ENCODE data around the gene RTL10. TPM values are rescaled to one million over a fixed set of nuclear protein-coding genes. Genes with fewer than 3 reads are reported as not detected.

Gene RTL10
- 22.7 and 25.6 TPM in 2 replicates for total RNA-seq (2021)
- Bru-seq, nascent RNA, result percentile 83 among the genes with signal in this experiment
- percentile 97 among the genes with signal in this experiment for BruChase-seq, experiment 1, labeled RNA remaining after a 2-hour chase
- percentile 96 among the genes with signal in this experiment for BruChase-seq, experiment 2, labeled RNA remaining after a 6-hour chase
- long read RNA-seq, full-length matches to known transcripts, result 7 of 17 reads
- long read RNA-seq, partial matches to known transcripts, result 1 of 17 reads
- long read RNA-seq, other reads (novel, unspliced or antisense), result 9 of 17 reads

DNA sequence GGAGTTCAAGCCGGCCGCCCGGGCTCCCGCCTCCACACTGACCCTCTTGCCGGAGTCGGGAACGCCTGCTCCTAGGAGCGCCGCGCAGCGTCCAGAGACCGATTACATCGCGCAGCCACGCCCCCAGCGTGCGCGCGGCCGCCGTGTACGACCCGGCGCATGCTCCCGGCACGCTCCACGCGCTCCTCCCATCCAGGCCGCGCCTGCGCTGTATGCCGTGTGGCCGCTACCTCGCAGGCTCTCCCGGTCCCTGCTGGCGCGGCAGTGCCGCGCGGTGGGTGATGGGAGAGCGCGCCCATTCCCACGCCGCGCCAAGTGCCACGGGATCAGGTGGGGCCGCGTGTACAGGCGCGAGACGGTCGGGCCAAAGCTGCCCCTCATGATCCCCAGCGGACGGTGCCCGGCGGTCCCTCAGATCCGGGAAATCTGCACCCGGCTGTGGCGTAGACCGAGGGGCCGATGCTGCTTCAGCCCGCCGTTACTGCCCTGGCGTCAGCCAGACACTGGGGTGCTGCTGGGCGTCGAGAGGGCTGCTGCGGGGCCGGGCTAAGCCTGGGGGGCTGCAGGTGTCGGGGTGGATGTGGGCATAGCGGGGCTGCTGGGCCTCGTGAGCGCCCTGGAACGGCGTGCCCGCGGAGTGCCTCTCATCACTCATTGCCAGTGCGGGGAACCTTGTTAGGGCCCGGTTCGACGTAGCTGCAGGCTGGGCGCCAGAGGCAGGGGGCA, at the start of gene RTL10, which contains the start of gene GNB1L:
RTL10 (minus strand) TSS at position 97 of the 726 bp plus-strand sequence. CDS start 2,613 bp downstream, outside the sequence.
GNB1L (minus strand) TSS at position 97 of the 726 bp plus-strand sequence. CDS start 33,519 bp downstream, outside the sequence.
- no peaks in the 10 kb centered on the region for H3K9me3 ChIP-seq (ENCODE audit: low read depth, low read length, poor library complexity, severe bottlenecking)
- intact Hi-C loops (cut with micrococcal nuclease; ENCODE audit: unreplicated experiment), result no loop called here
- no peak for TF ChIP-seq EZH2 (IDR thresholded peaks at IDR 0.05; ENCODE audit: borderline replicate concordance, low read depth, low read length, poor library complexity, severe bottlenecking)
- TF ChIP-seq CTCF (conservative IDR thresholded peaks at IDR 0.05; ENCODE audit: low read depth, low read length), result no peak
- DNase-seq (ENCODE audit: low spot score), result peak; percentile 97
- POLR2A ChIA-PET (ENCODE audit: low non-redundant PET), result no interaction called here
- H3K4me3 ChIP-seq (ENCODE audit: low read depth, low read length, poor library complexity, severe bottlenecking), result peak within 1 kb of the TSS; percentile 96
- H3K4me1 ChIP-seq (ENCODE audit: insufficient read depth, low read length, poor library complexity, severe bottlenecking), result peaks cover 11% of the 10 kb centered on the region
- CTCF ChIA-PET, result interaction anchor here (0.6 kb wide), 1 partner anchor 99 kb away, joined by 4 read pairs; no protein-coding TSS in a partner anchor
- H3K27ac ChIP-seq (ENCODE audit: low read depth, low read length, poor library complexity, severe bottlenecking), result peak within 1 kb of the TSS; percentile 95
- no peaks in the 10 kb centered on the region for H3K27me3 ChIP-seq (replicated peaks; ENCODE audit: insufficient read depth, low read depth, low read length, poor library complexity)
- peaks cover 27% of the 10 kb centered on the region for H3K36me3 ChIP-seq (ENCODE audit: insufficient read depth, low read length, poor library complexity, severe bottlenecking)
- BruUV-seq (replicated peaks), result no TSS peak

- ChIA-PET CTCF (interaction anchor here (1.5 kb wide), 1 partner anchor 174 kb away, joined by 4 read pairs; no protein-coding TSS in a partner anchor), POLR2A (ENCODE audit: low non-redundant PET) (no interaction called here)
- Histone ChIP-seq H3K27ac (ENCODE audit: low read depth, low read length, poor library complexity, severe bottlenecking) (no peak overlapping the region), H3K4me1 (ENCODE audit: insufficient read depth, low read length, poor library complexity, severe bottlenecking) (peaks cover 16% of the 10 kb centered on the region), H3K4me3 (ENCODE audit: low read depth, low read length, poor library complexity, severe bottlenecking) (no peak overlapping the region), H3K27me3 (replicated peaks; ENCODE audit: insufficient read depth, low read depth, low read length, poor library complexity) (no peaks in the 10 kb centered on the region), H3K9me3 (ENCODE audit: low read depth, low read length, poor library complexity, severe bottlenecking) (no peaks in the 10 kb centered on the region), H3K36me3 (ENCODE audit: insufficient read depth, low read length, poor library complexity, severe bottlenecking) (no peaks in the 10 kb centered on the region)
- intact Hi-C loops (cut with micrococcal nuclease; ENCODE audit: unreplicated experiment), result no loop called here
- TF ChIP-seq CTCF (conservative IDR thresholded peaks at IDR 0.05; ENCODE audit: low read depth, low read length) (no peak), EZH2 (IDR thresholded peaks at IDR 0.05; ENCODE audit: borderline replicate concordance, low read depth, low read length, poor library complexity, severe bottlenecking) (no peak)
- no TSS peak for BruUV-seq (replicated peaks)
- no peak for DNase-seq (ENCODE audit: low spot score)
Measured at GRCh38 chr22:19904174-19904856, 49.6 kb upstream of the RTL10 start.

DNA sequence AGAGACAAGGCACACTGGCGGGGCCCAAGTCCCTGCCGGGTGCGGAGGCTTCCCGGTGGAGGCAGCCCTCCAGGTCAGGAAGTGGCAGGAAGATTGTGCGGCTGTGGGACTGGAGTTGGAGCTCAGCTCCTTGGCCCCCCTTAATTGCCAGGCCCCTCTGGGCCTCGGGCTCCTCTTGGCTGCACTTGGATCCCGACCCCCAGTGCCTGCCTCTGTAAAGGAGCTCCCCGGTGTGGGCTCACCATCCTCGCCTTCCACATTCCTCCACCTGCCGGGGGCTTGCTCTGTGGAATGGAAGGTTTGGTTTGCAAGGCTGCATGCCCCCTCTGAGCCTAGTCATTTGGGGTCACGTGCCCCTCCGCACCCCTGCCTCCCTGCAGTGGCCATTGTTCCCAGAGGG, 48.8 kb upstream of the RTL10 start:
- no peak for DNase-seq (ENCODE audit: low spot score)
- intact Hi-C loops (cut with micrococcal nuclease; ENCODE audit: unreplicated experiment), result no loop called here
- Histone ChIP-seq H3K27me3 (replicated peaks; ENCODE audit: insufficient read depth, low read depth, low read length, poor library complexity) (no peaks in the 10 kb centered on the region), H3K36me3 (ENCODE audit: insufficient read depth, low read length, poor library complexity, severe bottlenecking) (no peaks in the 10 kb centered on the region), H3K4me3 (ENCODE audit: low read depth, low read length, poor library complexity, severe bottlenecking) (no peak overlapping the region), H3K27ac (ENCODE audit: low read depth, low read length, poor library complexity, severe bottlenecking) (no peak overlapping the region), H3K4me1 (ENCODE audit: insufficient read depth, low read length, poor library complexity, severe bottlenecking) (peaks cover 16% of the 10 kb centered on the region), H3K9me3 (ENCODE audit: low read depth, low read length, poor library complexity, severe bottlenecking) (no peaks in the 10 kb centered on the region)
- no peak for TF ChIP-seq EZH2 (IDR thresholded peaks at IDR 0.05; ENCODE audit: borderline replicate concordance, low read depth, low read length, poor library complexity, severe bottlenecking)
- no TSS peak for BruUV-seq (replicated peaks)
- ChIA-PET CTCF (interaction anchor here (1.4 kb wide), 1 partner anchor 173 kb away, joined by 4 read pairs; no protein-coding TSS in a partner anchor), POLR2A (ENCODE audit: low non-redundant PET) (no interaction called here)
